ENCODE measurements around the gene NIPSNAP2.
"Not testable (repeated sequence)": the region's sequence is repeated elsewhere in the genome, so short reads cannot be mapped to it uniquely, and the experiment has no call there.

NIPSNAP2 gene

DNA sequence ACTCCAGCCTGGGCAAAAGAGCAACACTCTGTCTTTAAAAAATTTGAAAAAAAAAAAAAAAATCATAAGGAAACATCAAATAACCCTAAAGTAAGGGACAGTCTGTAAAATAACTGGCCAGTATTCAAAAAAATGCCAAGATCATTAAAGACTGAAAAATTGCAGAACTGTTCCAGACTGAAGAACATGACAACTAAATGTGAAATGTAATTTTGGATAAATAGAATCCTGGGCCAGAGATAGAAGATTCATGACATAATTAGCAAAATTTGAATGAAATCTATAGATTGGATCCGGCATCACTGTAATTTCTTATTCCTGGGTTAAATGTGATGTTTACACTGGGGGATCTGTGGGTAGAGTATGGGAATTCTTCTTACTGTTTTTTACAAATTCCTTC lies 83.9 kb downstream of the NIPSNAP2 start:
- no peak for TF ChIP-seq ZNF274 (IDR thresholded peaks at IDR 0.05; ENCODE audit: low read depth, low read length)
- no peak overlapping the region for H3K4me3 ChIP-seq (ENCODE audit: low read length)

- not testable (repeated sequence) for H3K4me3 ChIP-seq (ENCODE audit: low read length)
Measured at GRCh38 chr7:56048763-56049162, 84.4 kb downstream of the NIPSNAP2 start.

All from GM08714 (cell line).